Keratinocyte (primary cell): ENCODE measurements around the gene TWF2.

Source experiments
- EZH2 ChIP-seq: IDR thresholded peaks from one replicate; pipeline ENCODE4 v1.6.1; 2012; ENCODE audit warnings: inconsistent platforms, mild to moderate bottlenecking, low read length, moderate library complexity
- TF ChIP-seq, protein P1 (sequence below), 3 experiments: IDR thresholded peaks in 1 of 3; conservative IDR thresholded peaks in 1 of 3; optimal IDR thresholded peaks in 1 of 3; 2 replicates in 2 of 3; 3 replicates in 1 of 3; pipeline versions ENCODE3 to v1.5.1; 2011; ENCODE audit warnings: low read length in 3 of 3, mild to moderate bottlenecking in 3 of 3, moderate library complexity in 2 of 3, control low read depth in 1 of 3, inconsistent platforms in 1 of 3; ENCODE audit not compliant: insufficient read depth in 2 of 3; ENCODE audit errors: extremely low read depth in 1 of 3

DNA sequence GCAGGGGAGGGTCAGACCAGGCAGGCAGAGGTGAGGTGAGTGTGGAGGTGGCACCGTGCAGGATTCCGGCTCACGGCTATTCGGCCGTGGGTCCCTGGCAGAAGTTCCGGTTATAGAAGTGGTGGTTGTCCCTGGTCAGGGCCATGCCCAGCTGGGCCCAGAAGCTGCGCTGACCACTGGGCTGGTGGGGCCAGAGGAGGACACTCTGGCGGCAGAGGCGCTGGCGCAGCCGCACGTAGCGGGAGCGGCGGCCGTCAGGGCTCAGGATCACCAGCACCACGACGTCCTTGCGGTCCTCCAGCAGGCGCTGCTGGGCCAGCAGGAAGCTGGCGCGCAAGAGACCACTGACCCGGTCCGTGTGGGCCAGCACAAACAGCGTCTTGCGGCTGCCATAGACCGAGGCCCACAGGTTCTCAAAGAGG, 17.8 kb downstream of the TWF2 start:
- TF ChIP-seq, protein P1, sequence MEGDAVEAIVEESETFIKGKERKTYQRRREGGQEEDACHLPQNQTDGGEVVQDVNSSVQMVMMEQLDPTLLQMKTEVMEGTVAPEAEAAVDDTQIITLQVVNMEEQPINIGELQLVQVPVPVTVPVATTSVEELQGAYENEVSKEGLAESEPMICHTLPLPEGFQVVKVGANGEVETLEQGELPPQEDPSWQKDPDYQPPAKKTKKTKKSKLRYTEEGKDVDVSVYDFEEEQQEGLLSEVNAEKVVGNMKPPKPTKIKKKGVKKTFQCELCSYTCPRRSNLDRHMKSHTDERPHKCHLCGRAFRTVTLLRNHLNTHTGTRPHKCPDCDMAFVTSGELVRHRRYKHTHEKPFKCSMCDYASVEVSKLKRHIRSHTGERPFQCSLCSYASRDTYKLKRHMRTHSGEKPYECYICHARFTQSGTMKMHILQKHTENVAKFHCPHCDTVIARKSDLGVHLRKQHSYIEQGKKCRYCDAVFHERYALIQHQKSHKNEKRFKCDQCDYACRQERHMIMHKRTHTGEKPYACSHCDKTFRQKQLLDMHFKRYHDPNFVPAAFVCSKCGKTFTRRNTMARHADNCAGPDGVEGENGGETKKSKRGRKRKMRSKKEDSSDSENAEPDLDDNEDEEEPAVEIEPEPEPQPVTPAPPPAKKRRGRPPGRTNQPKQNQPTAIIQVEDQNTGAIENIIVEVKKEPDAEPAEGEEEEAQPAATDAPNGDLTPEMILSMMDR (optimal IDR thresholded peaks at IDR 0.05 in 1 of 3, IDR thresholded peaks at IDR 0.05 in 1 of 3, conservative IDR thresholded peaks at IDR 0.05 in 1 of 3; ENCODE audit: extremely low read depth in 1 of 3, insufficient read depth in 2 of 3, low read length in 3 of 3): no peak
- TF ChIP-seq EZH2: no peak
